GM23338 (cell line): Measurements from ENCODE around the gene FBXL2. TPM values are rescaled to one million over a fixed set of nuclear protein-coding genes. Genes with fewer than 3 reads are reported as not detected.
A peak's percentile ranks its signal among the peaks of the same experiment; 100 is the strongest.

Source experiments
- ATAC-seq: fragments of 200-7000 bp; cut with Tn5 transposase; 3 replicates; pipeline ENCODE4 v1.9.1; 2020
- DNase-seq: peaks from one replicate; pipeline ENCODE4 v3.0.0-alpha.2; 2015; ENCODE audit warnings: low spot score
- H2AFZ ChIP-seq: fragments of 200-600 bp; sonication (generic); 2 replicates; pipeline ENCODE4 v1.8.0; 2016; ENCODE audit warnings: antibody characterized with exemption, mild to moderate bottlenecking, moderate library complexity
- H3F3A ChIP-seq: fragments of 200-600 bp; sonication (generic); replicated peaks from 2 replicates; pipeline ENCODE4 v1.8.0; 2017; ENCODE audit warnings: antibody characterized with exemption, mixed run types, low read depth
- H3K27ac ChIP-seq: fragments of 200-600 bp; sonication (generic); 2 replicates; pipeline ENCODE4 v1.6.1; 2016; ENCODE audit warnings: low read depth
- H3K27me3 ChIP-seq: fragments of 200-600 bp; sonication (generic); 2 replicates; pipeline ENCODE4 v1.8.0; 2016; ENCODE audit warnings: mild to moderate bottlenecking, mixed run types, moderate library complexity; ENCODE audit not compliant: insufficient read depth
- H3K36me3 ChIP-seq: fragments of 200-600 bp; sonication (generic); 2 replicates; pipeline ENCODE4 v1.8.0; 2016; ENCODE audit warnings: mild to moderate bottlenecking; ENCODE audit not compliant: insufficient read depth
- H3K4me1 ChIP-seq: fragments of 200-600 bp; sonication (generic); 2 replicates; pipeline ENCODE4 v1.8.0; 2016; ENCODE audit warnings: mild to moderate bottlenecking, moderate library complexity; ENCODE audit not compliant: insufficient read depth
- H3K4me2 ChIP-seq: fragments of 200-600 bp; sonication (generic); 2 replicates; pipeline ENCODE4 v1.7.1; 2017; ENCODE audit warnings: mixed run types
- H3K4me3 ChIP-seq: fragments of 200-600 bp; sonication (generic); 2 replicates; pipeline ENCODE4 v1.6.1; 2016; ENCODE audit warnings: mixed run types
- H3K79me2 ChIP-seq: fragments of 200-600 bp; sonication (generic); replicated peaks from 2 replicates; pipeline ENCODE4 v1.8.0; 2017; ENCODE audit warnings: mild to moderate bottlenecking; ENCODE audit not compliant: insufficient read depth
- H3K9me2 ChIP-seq: fragments of 200-600 bp; sonication (generic); 2 replicates; pipeline ENCODE4 v1.8.0; 2017; ENCODE audit not compliant: insufficient read depth
- H4K20me1 ChIP-seq: fragments of 200-600 bp; sonication (generic); replicated peaks from 2 replicates; pipeline ENCODE4 v1.8.0; 2017; ENCODE audit warnings: mild to moderate bottlenecking; ENCODE audit not compliant: insufficient read depth
- H3K27ac Mint-ChIP-seq: 2 replicates; pipeline ENCODE4 v1.8.0; 2020; ENCODE audit warnings: inconsistent platforms, mild to moderate bottlenecking, moderate library complexity, mixed read lengths
- H3K27me3 Mint-ChIP-seq: 3 replicates; pipeline ENCODE4 v1.8.0; 2022; ENCODE audit warnings: low read depth, mild to moderate bottlenecking, moderate library complexity, mixed read lengths, inconsistent platforms; ENCODE audit not compliant: insufficient read depth, poor library complexity
- H3K36me3 Mint-ChIP-seq: 3 replicates; pipeline ENCODE4 v1.8.0; 2021; ENCODE audit warnings: low read depth, mild to moderate bottlenecking, inconsistent platforms, moderate library complexity, mixed read lengths
- H3K4me1 Mint-ChIP-seq: 3 replicates; pipeline ENCODE4 v1.8.0; 2020; ENCODE audit warnings: mild to moderate bottlenecking, inconsistent platforms, mixed read lengths
- H3K4me3 Mint-ChIP-seq: 3 replicates; pipeline ENCODE4 v1.8.0; 2021; ENCODE audit warnings: moderate library complexity, mild to moderate bottlenecking, inconsistent platforms, mixed read lengths
- H3K9me3 Mint-ChIP-seq: 3 replicates; pipeline ENCODE4 v1.8.0; 2020; ENCODE audit warnings: moderate library complexity, mild to moderate bottlenecking, inconsistent platforms, mixed read lengths
- EZH2 ChIP-seq: fragments of 200-600 bp; sonication (generic); IDR thresholded peaks from one replicate; pipeline ENCODE4 v1.8.0; 2017; ENCODE audit warnings: antibody characterized with exemption, mild to moderate bottlenecking, low read depth; ENCODE audit not compliant: unreplicated experiment
- EZH2phosphoT487 ChIP-seq: fragments of 200-600 bp; sonication (generic); IDR thresholded peaks from one replicate; pipeline ENCODE4 v1.8.1; 2018; ENCODE audit warnings: antibody characterized with exemption; ENCODE audit not compliant: unreplicated experiment
- JUNB ChIP-seq: IDR thresholded peaks from one replicate; pipeline ENCODE4 v1.6.1; 2016; ENCODE audit warnings: antibody characterized with exemption; ENCODE audit not compliant: unreplicated experiment
- REST ChIP-seq: IDR thresholded peaks from one replicate; pipeline ENCODE4 v1.6.1; 2018; ENCODE audit warnings: antibody characterized with exemption; ENCODE audit not compliant: unreplicated experiment
- STAT1 ChIP-seq: IDR thresholded peaks from one replicate; pipeline ENCODE4 v1.6.1; 2016; ENCODE audit warnings: antibody characterized with exemption; ENCODE audit not compliant: unreplicated experiment
- ZNF331 ChIP-seq: fragments of 250-450 bp; sonication (Bioruptor Pico); IDR thresholded peaks from 2 replicates; pipeline ENCODE4 v1.5.0; 2020; ENCODE audit warnings: low read depth, mild to moderate bottlenecking, moderate library complexity
- polyA plus RNA-seq: library from polyadenylated mRNA; unstranded; fragments of >200 nt; fragmentation: Nextera tagmentation; extraction: Ambion mirVana; gene quantifications from 2 replicates; pipeline ENCODE4 v1.2.1, GENCODE V29; 2016
- total RNA-seq: library from RNA; depleted of rRNA; stranded (reverse); fragments of >200 nt; shearing (Covaris generic); gene quantifications from 2 replicates; pipeline ENCODE4 v1.2.3, GENCODE V29; 2014
- TF ChIP-seq, protein P1 (sequence below): fragments of 250-450 bp; sonication (Bioruptor Pico); IDR thresholded peaks from 2 replicates; pipeline ENCODE4 v1.5.0; 2020; ENCODE audit warnings: mild to moderate bottlenecking, moderate library complexity

FBXL2 gene
- total and polyA plus RNA-seq, 2 experiments from 2014 or later = 2.8 to 5.7 TPM

DNA sequence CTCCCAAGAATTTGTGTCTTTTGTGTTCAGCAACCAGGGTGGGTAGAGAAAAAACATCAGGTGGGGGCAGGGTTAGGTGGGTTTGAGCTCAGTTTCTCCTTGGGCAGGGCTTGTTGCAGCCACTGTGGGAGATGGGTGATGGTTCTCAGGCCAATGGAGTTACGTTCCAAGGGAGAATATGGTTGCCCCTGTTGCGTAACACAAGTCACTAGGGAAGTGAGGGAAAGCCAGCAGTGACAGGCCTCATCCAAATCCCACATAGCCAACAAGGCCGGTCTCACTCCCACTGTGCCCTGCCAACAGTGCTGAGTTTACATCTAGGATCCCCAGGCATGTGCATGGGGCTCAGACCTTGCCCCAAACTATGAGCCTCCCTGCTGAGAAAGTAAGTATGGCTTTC, 7.9 kb upstream of the FBXL2 start:
- Mint-ChIP-seq H3K4me3 (no peak overlapping the region), H3K27ac (no peak overlapping the region), H3K9me3 (peaks cover 54% of the 10 kb centered on the region), H3K36me3 (peaks cover 24% of the 10 kb centered on the region; the same call in 2 of the 3 replicates), H3K4me1 (no peaks in the 10 kb centered on the region; the same call in 2 of the 3 replicates), H3K27me3 (no peaks in the 10 kb centered on the region)
- H3K4me2 ChIP-seq = no peak overlapping the region
- no peak overlapping the region for H3K4me3 ChIP-seq
- no peak overlapping the region for H2AFZ ChIP-seq
- ATAC-seq = no peak
- 0 out of 2 replicates have a peak, but pooled peaks cover 2% of the 10 kb centered on the region for H3K36me3 ChIP-seq
- H4K20me1 ChIP-seq = no peaks in the 10 kb centered on the region
- H3K4me1 ChIP-seq = no peaks in the 10 kb centered on the region
- H3K79me2 ChIP-seq = no peaks in the 10 kb centered on the region
- H3K27me3 ChIP-seq = no peaks in the 10 kb centered on the region
- TF ChIP-seq, protein P1, sequence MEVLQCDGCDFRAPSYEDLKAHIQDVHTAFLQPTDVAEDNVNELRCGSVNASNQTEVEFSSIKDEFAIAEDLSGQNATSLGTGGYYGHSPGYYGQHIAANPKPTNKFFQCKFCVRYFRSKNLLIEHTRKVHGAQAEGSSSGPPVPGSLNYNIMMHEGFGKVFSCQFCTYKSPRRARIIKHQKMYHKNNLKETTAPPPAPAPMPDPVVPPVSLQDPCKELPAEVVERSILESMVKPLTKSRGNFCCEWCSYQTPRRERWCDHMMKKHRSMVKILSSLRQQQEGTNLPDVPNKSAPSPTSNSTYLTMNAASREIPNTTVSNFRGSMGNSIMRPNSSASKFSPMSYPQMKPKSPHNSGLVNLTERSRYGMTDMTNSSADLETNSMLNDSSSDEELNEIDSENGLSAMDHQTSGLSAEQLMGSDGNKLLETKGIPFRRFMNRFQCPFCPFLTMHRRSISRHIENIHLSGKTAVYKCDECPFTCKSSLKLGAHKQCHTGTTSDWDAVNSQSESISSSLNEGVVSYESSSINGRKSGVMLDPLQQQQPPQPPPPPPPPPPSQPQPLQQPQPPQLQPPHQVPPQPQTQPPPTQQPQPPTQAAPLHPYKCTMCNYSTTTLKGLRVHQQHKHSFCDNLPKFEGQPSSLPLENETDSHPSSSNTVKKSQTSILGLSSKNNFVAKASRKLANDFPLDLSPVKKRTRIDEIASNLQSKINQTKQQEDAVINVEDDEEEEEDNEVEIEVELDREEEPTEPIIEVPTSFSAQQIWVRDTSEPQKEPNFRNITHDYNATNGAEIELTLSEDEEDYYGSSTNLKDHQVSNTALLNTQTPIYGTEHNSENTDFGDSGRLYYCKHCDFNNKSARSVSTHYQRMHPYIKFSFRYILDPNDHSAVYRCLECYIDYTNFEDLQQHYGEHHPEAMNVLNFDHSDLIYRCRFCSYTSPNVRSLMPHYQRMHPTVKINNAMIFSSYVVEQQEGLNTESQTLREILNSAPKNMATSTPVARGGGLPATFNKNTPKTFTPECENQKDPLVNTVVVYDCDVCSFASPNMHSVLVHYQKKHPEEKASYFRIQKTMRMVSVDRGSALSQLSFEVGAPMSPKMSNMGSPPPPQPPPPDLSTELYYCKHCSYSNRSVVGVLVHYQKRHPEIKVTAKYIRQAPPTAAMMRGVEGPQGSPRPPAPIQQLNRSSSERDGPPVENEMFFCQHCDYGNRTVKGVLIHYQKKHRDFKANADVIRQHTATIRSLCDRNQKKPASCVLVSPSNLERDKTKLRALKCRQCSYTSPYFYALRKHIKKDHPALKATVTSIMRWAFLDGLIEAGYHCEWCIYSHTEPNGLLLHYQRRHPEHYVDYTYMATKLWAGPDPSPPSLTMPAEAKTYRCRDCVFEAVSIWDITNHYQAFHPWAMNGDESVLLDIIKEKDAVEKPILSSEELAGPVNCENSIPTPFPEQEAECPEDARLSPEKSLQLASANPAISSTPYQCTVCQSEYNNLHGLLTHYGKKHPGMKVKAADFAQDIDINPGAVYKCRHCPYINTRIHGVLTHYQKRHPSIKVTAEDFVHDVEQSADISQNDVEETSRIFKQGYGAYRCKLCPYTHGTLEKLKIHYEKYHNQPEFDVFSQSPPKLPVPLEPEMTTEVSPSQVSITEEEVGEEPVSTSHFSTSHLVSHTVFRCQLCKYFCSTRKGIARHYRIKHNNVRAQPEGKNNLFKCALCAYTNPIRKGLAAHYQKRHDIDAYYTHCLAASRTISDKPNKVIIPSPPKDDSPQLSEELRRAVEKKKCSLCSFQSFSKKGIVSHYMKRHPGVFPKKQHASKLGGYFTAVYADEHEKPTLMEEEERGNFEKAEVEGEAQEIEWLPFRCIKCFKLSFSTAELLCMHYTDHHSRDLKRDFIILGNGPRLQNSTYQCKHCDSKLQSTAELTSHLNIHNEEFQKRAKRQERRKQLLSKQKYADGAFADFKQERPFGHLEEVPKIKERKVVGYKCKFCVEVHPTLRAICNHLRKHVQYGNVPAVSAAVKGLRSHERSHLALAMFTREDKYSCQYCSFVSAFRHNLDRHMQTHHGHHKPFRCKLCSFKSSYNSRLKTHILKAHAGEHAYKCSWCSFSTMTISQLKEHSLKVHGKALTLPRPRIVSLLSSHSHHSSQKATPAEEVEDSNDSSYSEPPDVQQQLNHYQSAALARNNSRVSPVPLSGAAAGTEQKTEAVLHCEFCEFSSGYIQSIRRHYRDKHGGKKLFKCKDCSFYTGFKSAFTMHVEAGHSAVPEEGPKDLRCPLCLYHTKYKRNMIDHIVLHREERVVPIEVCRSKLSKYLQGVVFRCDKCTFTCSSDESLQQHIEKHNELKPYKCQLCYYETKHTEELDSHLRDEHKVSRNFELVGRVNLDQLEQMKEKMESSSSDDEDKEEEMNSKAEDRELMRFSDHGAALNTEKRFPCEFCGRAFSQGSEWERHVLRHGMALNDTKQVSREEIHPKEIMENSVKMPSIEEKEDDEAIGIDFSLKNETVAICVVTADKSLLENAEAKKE (CRISPR knock-in tag) = no peak
- TF ChIP-seq EZH2 = no peak
- no peak for TF ChIP-seq ZNF331 (CRISPR knock-in tag)
- no peak for TF ChIP-seq JUNB
- no peak for TF ChIP-seq EZH2phosphoT487
- no peak for TF ChIP-seq STAT1
- no peak for DNase-seq
- H3K9me2 ChIP-seq = peaks cover 11% of the 10 kb centered on the region; the same call in 1 of the 2 replicates
- H3K27ac ChIP-seq = no peak overlapping the region
- no peaks in the 10 kb centered on the region for H3F3A ChIP-seq

GRCh38 chr3:33271324-33271723, 5.9 kb upstream of the FBXL2 start:
- no peaks in the 10 kb centered on the region for H3F3A ChIP-seq
- H3K36me3 ChIP-seq = 0 out of 2 replicates have a peak, but pooled peaks cover 2% of the 10 kb centered on the region
- no peaks in the 10 kb centered on the region for H3K27me3 Mint-ChIP-seq
- H2AFZ ChIP-seq = 0 out of 2 replicates have a peak overlapping the region, but pooled peaks have one; percentile 56
- no peak overlapping the region for H3K4me2 ChIP-seq
- ATAC-seq (no peak), DNase-seq (no peak)
- H3K27me3 ChIP-seq = no peaks in the 10 kb centered on the region
- H3K27ac Mint-ChIP-seq = no peak overlapping the region
- peaks cover 6% of the 10 kb centered on the region; the same call in 1 of the 2 replicates for H3K9me2 ChIP-seq
- H3K9me3 Mint-ChIP-seq = peaks cover 42% of the 10 kb centered on the region
- H3K27ac ChIP-seq = no peak overlapping the region
- H3K79me2 ChIP-seq = no peaks in the 10 kb centered on the region
- H3K4me3 ChIP-seq = no peak overlapping the region
- H3K4me3 Mint-ChIP-seq = no peak overlapping the region
- H3K36me3 Mint-ChIP-seq = peaks cover 16% of the 10 kb centered on the region; the same call in 2 of the 3 replicates
- H3K4me1 Mint-ChIP-seq = no peaks in the 10 kb centered on the region; the same call in 2 of the 3 replicates
- no peaks in the 10 kb centered on the region for H4K20me1 ChIP-seq
- no peaks in the 10 kb centered on the region for H3K4me1 ChIP-seq
- TF ChIP-seq REST (no peak), ZNF331 (CRISPR knock-in tag) (no peak)
